Embryonic facial prominence (tissue), 1 donor: ENCODE results near the gene NHLRC1.

Experiments used
- DNase-seq: peaks from one replicate; pipeline ENCODE4 v3.0.0-alpha.2; 2016; ENCODE audit errors: extremely low spot score

The NHLRC1 gene

DNA sequence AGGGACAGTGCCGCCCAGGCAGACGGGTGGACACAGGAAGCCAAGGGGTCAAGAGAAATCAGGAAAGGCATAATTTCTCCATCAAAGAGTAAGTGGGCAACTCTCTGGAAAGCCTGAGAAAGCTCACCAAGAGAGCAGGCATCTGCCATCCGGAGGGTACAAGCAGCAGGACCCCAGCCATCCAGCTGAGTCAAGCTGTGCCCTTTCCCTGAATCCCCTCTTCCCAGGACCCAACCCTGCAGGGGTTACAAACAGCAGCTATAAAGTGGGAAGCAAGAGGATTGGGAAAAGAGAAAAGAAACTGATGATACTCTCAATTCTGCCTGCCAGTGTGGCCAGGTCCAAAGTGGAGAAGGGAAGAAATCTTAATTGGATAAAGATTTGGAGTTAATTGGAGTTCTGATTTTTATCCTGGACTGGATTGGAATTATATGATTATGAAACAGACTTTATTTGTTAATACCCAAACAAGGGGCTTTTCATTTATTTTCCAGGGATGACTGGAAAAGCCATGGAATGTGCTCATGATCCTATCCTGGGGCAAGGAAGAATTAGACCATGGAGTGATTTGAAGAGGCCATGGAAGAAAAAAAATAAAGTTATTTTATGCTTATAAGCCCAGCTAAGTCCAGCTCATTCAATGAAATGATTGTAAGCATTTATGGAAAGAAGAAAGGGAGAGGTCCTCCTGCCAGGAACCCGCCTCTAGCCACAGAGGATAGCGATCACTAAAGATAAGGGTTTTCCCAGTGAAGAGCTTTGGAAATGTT, 34.9 kb downstream of the NHLRC1 start:
- DNase-seq, result no peak

DNA sequence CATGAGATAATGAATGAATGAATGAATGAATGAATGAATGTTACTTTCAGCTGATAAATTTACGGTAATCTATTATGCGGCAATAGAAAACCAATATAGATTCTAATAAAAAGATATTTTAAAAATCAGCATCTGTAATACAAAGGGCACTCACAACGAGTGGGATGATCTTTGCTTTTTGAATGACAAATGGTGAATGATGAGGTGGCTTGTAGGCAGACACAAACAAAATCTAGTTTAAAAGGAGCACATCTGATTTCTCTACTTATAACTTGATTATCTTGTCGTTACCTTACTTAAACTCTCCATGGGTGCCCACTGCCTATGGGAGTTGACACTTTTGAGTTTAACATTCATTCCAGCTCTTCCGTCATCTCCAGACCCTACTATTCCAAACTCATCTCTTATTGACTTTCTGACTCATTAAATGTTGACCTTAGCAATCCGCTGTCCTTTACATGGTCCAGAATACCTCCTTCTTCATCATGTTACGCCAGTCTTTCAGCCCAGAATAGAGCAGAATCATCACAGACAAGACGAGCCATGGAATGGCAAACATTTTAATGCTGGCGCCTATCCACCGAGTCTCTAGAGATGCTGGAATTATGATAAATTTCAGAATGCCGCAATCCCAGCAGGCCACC, 41.3 kb downstream of the NHLRC1 start:
- DNase-seq, result no peak

DNA sequence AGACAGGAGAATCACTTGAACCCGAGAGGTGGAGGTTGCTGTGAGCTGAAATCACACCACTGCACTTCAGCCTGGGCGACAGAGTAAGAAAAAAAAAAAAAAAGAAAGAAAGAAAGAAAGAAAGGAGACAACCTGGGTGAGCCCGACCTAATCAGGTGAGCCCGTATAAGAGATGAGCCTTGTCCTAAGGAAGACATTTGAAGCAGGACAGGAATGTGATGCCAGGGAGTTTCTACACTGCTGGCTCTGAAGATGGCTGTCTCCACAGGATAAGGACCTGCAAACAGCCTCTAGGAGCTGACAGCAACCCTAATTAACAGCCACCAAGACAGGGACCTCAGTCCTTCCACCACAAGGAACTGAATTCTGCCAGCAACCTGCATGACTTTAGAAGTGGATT, 41.9 kb downstream of the NHLRC1 start:
- DNase-seq, result no peak

DNA sequence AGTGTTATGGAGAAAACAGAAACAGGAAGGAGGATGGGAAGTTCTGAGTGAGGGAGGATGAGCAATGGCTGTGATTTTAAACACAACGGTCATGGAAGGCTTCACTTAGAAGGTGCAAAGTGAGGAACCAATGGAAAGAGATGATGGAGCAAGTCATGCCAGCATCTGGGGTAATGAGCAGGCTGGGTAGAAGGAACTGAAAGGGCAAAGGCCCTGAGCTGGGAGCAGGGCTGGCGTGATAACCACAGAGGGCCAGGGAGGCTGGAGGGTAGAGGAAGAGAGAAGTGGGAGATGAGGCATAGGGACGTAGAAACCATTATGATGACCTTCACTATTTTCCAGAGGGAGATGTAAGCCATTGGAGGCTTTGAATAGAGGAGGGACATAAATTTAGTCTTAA, 43.6 kb downstream of the NHLRC1 start:
- no peak for DNase-seq

DNA sequence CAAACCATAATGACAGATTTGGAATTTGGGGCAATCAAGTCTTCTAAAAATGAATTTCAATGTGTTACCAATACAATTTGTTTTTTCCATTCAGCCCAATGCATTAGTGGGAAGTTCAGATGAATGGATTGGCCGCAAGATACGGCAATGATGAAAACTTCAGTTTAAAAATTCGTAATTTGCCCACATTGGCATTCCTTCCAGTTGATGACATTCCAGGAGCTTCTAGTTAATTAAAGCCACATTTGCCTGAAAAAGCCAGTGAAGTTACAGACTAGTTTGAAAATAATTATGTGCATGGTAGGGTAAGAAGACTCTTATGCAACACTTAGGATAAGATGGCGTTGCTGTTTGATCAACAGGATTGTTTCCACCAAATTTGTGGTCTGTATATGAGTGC, 46.2 kb downstream of the NHLRC1 start:
- no peak for DNase-seq

DNA sequence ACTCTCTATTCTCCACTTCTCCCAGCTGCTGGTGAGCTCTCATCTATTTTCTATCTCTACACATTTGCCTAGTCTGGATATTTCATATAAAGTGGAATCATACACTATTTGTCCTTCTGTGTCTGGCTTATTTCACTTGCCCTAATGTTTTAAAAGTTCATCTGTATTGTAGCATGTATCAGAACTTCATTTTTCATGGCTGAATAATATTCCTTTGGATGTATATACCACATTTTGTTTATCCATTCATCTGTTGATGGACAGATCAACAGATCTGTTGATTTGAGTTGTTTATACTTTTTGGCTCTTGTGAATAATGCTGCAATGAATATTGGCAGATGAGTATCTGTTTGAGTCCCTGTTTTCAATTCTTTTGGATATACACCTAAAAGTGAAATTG, 49.6 kb downstream of the NHLRC1 start:
- no peak for DNase-seq

DNA sequence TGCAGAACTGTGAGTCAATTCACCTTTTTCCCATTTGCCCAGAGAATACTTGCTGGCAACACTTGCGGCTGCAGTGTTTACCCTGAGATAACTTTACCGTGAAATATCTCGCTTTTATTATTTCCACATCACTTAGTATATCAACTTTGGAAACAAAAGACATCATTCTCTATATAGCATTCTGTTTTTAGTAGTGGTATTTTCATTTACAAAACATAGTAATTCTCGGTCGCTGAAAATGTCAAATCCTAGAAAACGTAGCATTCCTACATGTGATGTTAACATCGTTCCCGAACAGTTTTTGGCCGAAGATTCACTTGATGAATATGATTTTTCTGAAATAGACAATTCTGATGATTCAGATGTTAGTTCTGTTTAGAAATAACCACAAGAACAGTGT, 52.0 kb downstream of the NHLRC1 start:
- DNase-seq, result no peak
